ENCODE results near the gene SELPLG.

GRCh38 chr12:108586306-108586705 lies 47.4 kb downstream of the SELPLG start:
- no peak for TF ChIP-seq CTCF (IDR thresholded peaks at IDR 0.05; ENCODE audit: poor library complexity)
- TF ChIP-seq EZH2phosphoT487 (IDR thresholded peaks at IDR 0.05; ENCODE audit: low read depth, severe bottlenecking, unreplicated experiment) = no peak

All from hepatocyte (in vitro differentiated cells).